NCI-H446 (cell line): Measurements from ENCODE around the gene NSUN4.
"Not testable (repeated sequence)": the region's sequence is repeated elsewhere in the genome, so short reads cannot be mapped to it uniquely, and the experiment has no call there.

Experiments
- DNase-seq, 2 experiments: peaks; one replicate each; lab custom pipeline; 2025; lab: John Stamatoyannopoulos, UW

NSUN4 gene

DNA sequence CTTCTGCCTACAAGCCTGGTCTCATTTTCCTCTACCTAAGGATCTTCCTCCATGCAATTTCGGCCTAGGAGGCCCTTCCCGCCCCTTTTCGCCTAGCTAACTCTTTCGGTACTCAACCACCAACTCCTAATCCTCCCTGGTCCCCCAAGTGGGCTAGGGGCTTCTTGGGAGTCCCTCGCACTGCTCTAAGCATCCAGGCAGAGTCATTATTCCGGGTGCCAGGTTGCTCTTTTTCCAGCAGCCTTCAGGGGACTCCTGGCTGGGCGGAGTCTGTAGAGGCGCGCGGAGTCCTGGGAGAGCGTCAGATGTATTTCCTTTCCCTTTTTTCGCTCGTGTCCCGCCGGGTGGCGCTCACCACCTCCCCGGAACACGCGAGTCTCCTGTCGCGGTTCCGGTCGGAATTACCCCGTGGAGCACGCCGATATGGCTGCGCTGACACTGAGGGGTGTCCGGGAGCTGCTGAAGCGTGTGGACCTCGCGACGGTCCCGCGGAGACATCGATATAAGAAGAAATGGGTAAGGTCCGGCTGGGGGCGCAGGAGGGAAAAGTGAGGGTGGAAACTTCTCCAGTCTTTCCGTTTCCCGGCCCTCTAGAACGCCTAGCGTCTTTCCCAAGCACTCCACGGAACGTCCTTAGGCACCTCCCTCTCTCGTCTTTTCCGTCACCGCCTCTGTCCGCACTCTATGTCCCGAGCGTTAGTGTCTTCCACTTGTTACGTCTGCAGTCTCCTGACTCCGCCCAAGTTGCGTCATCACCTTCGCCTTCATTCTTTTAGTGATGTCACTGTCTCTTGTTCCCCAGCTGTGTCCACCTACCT is at the start of gene NSUN4:
NSUN4 (plus strand) TSS at position 404 of the 818 bp plus-strand sequence; CDS start at position 424, 20 bp downstream.
- DNase-seq: peak; percentile 94 to 96

DNA sequence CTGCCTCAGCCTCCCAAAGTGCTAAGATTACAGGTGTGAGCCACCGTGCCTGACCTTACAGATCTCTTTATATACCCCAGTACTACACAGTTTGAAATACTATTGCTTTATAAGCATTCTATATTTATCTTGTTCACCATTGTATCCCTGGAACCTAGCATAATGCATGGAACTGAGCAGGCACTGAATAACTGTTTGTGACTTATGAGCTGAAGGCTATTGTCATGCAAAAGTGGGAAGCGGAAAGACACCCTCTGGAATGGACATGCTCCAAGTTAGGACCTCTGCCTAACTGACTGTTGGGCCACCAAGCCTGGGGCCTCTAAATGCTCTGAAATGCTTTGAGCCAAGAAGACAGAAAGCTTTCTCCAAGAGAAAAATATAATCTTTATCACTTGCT is 45.3 kb upstream of the NSUN4 start:
- no peak for DNase-seq

GRCh38 chr1:46298387-46298786 is 42.2 kb upstream of the NSUN4 start:
- no peak for DNase-seq

DNA sequence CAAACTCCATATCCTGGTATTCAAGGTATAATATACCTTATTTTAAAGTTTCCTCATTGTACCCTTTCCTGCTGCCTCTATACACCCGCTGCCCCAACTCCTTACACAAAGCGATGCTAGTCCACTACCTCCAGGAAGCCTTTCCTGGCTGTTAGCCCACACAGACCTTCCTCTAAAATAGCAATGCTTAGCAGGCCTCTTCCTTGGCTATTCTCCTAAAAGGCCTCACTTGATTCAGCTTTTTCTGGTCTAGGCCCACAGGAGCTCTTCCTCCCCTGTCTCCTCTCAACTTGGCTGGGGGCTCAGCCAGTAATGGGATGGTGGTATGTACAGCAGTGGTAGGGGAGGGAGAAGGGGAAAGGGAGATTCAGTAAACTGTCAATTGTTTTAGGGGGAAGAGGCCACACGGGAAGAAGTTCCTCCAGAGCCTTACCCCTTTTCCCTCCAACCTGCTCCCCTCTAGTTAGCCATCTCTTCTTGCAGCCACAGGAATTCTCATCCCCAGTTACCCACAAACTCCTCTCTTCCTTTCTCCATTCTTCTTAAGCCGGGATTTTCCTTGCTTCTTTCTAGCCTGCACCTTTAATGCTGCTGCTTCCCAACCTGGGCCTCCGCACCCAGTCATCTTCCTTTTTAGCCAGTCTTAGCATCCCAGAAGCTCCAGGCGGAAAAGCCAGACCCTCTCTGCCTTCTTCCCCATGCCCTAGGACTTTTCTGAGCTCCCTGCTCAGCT is 39.8 kb upstream of the NSUN4 start:
- DNase-seq: peak in 1 of 2 experiments; percentile 38

DNA sequence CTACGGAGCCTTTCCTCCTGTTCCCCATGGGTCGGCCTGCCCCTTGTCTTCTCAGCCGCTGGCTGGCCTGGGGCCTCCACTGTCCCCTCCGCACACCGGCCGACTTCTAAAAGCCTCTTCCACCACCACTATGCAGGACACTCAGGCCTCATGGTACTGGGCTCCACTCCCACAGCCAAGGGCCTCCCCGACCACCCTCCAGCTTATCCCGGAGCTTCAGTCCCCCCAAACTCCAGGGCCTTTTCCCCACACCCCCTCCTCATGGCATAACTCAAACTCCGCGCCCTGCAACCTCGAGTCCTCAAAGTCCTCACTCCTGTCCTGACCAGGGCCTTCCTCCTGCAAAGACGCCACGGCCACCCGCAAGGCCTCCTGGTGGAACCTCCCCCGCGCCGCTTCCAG is 39.2 kb upstream of the NSUN4 start:
- DNase-seq: no peak

- peak in 1 of 2 experiments; percentile 44 for DNase-seq
These were observed 38.6 kb upstream of the NSUN4 start for GRCh38 chr1:46301808-46302640.

DNA sequence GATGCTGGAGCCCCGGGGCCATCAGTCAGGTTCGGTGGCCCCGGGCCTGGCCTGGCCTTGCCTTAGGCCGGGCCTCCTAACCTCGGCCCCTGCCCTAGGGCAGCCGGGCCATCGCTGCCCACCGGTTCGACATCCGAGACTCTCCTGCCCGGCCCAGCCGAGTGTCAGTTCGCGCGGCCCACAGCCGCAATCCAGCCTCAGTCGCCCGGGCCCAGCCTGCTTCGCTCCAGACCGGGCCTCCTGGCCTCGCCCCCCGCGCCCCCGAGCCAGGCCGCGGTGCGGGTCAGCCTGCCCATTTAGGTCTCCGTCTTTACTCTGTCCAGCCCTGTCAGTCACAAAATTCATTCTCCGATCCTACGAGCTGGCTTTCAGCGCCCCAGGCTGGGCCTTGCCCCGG is 38.0 kb upstream of the NSUN4 start:
- DNase-seq: no peak

DNA sequence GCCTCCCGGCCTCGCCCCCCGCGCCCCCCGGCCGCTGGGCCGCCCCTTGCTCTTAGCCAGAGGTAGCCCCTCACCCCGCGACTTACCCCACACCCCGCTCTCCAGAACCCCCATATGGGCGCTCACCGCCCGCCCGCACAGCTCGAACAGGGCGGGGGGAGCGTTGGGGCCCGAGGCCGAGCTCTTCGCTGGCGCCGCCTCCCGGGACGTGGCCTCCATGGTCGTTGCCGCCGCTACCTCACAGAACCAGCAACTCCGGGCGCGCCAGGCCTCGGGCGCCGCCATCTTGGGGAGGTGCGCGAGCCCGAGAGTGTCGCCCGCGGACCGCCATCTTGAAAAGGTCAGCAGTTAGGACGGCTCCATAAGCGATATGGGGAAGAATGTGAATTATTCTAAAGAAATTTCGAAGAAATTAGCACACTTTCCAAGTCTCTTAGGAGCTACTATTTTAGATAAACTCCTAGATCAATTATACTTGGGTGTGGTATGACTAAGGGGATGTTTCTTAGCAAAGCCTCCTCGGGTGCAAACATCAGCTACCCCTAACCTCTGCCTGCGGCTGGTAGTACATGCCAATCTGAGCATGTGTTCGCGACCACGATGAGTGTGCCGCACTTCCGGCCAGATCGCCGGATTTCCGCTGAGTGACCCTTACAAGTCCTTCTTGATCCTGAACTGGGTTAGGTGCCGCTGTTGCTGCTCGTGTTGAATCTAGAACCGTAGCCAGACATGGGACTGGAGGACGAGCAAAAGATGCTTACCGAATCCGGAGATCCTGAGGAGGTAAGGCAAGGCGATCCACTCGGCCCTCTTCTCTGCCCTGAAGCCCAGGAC is 37.4 kb upstream of the NSUN4 start, which contains the start of the genes LRRC41 and UQCRH:
LRRC41 (minus strand) TSS at position 579 of the 834 bp plus-strand sequence; CDS start at position 285, 294 bp downstream.
UQCRH (plus strand) TSS at position 661 of the 834 bp plus-strand sequence; CDS start at position 730, 69 bp downstream.
- DNase-seq: peak; percentile 95 to 97

- no peak for DNase-seq
These were observed 36.7 kb upstream of the NSUN4 start for GRCh38 chr1:46303872-46304326.

DNA sequence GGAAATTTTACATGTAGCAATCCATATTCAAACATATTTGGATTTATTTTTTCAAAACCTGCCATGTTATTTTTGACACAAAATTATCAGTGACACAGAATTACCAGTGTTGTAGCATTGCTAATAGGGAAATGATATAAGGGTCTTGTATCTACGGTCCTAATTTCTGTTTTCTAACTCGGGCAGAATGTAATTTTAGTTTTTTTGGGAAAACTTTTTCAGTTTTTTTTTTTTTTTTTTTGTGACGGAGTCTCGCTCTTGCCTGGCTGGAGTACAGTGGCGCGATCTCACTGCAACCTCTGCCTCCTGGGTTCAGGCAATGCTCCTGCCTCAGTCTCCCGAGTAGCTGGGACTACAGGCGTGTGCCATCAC is 34.5 kb upstream of the NSUN4 start:
- DNase-seq: no peak

GRCh38 chr1:46309401-46310159 is 31.0 kb upstream of the NSUN4 start:
- DNase-seq: no peak

- DNase-seq: no peak
These were observed 30.3 kb upstream of the NSUN4 start for GRCh38 chr1:46310321-46310720.

- DNase-seq: no peak
These were observed 24.8 kb upstream of the NSUN4 start for GRCh38 chr1:46315669-46316403.

GRCh38 chr1:46317323-46317722 is 23.3 kb upstream of the NSUN4 start:
- DNase-seq: no peak

GRCh38 chr1:46319301-46319700 is 21.3 kb upstream of the NSUN4 start:
- not testable (repeated sequence) for DNase-seq

DNA sequence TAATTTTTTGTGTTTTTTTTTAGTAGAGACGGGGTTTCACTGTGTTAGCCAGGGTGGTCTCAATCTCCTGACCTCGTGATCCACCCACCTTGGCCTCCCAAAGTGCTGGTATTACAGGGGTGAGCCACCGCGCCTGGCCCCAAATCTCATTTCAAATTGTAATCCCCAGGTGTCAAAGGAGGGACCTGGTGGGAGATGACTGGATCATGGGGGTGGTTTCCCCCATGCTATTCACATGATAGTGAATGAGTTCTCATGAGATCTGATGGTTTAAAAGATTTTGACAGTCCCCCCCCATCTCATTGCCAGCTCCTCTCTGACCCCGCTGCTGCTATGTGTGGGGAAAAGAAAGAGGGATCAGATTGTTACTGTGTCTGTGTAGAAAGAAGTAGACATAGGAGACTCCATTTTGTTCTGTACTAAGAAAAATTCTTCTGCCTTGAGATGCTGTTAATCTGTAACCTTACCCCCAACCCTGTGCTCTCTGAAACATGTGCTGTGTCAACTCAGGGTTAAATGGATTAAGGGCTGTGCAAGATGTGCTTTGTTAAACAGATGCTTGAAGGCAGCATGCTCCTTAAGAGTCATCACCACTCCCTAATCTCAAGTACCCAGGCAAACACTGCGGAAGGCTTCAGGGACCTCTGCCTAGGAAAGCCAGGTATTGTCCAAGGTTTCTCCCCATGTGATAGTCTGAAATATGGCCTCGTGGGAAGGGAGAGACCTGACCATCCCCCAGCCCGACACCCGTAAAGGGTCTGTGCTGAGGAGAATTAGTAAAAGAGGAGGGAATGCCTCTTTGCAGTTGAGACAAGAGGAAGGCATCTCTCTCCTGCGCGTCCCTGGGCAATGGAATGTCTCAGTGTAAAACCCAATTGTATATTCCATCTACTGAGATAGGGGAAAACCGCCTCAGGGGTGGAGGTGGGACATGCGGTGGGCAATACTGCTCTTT is 20.4 kb upstream of the NSUN4 start:
- not testable (repeated sequence) for DNase-seq

- not testable (repeated sequence) for DNase-seq
These were observed 18.4 kb upstream of the NSUN4 start for GRCh38 chr1:46322191-46322590.
